Right lobe of liver (tissue), 4 donors: ENCODE measurements around the gene SAMD4A.

Experiments
- POLR2A ChIP-seq: fragments of 450-650 bp; IDR thresholded peaks from one replicate; pipeline ENCODE4 v1.6.1; 2017; ENCODE audit warnings: antibody characterized with exemption, mild to moderate bottlenecking
- TF ChIP-seq, protein P1 (sequence below), 4 donors: fragments of 200-600 bp in 3 of 4; fragments of 450-650 bp in 1 of 4; IDR thresholded peaks; one replicate each; pipeline versions ENCODE4 v1.5.1 to v1.8.0; 2016 to 2022; ENCODE audit warnings: antibody characterized with exemption in 4 of 4, mild to moderate bottlenecking in 2 of 4
- donor health status: DM: no; HTN: no; CAD: no.
- donor health status: DM: no; HTN: no; CAD: no.
- donor health status: DM: no; HTN: yes; CAD: no.

GRCh38 chr14:54815515-54815914, 248.6 kb downstream of the SAMD4A start:
- TF ChIP-seq, protein P1, sequence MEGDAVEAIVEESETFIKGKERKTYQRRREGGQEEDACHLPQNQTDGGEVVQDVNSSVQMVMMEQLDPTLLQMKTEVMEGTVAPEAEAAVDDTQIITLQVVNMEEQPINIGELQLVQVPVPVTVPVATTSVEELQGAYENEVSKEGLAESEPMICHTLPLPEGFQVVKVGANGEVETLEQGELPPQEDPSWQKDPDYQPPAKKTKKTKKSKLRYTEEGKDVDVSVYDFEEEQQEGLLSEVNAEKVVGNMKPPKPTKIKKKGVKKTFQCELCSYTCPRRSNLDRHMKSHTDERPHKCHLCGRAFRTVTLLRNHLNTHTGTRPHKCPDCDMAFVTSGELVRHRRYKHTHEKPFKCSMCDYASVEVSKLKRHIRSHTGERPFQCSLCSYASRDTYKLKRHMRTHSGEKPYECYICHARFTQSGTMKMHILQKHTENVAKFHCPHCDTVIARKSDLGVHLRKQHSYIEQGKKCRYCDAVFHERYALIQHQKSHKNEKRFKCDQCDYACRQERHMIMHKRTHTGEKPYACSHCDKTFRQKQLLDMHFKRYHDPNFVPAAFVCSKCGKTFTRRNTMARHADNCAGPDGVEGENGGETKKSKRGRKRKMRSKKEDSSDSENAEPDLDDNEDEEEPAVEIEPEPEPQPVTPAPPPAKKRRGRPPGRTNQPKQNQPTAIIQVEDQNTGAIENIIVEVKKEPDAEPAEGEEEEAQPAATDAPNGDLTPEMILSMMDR (IDR thresholded peaks at IDR 0.05): no peak
- no peak for TF ChIP-seq POLR2A
